HCT116 (cell line): Measurements from ENCODE around the gene LRRTM2. TPM values are rescaled to one million over a fixed set of nuclear protein-coding genes. Genes with fewer than 3 reads are reported as not detected.

Experiments
- ATAC-seq: fragments of 200-7000 bp; cut with Tn5 transposase; 2 replicates; pipeline ENCODE4 v1.9.1; 2020; ENCODE audit warnings: mild to moderate bottlenecking, moderate library complexity
- BruUV-seq: library from RNA; stranded (reverse); fragments of 400-500 nt; replicated peaks from 2 replicates; lab custom pipeline; 2021; lab: Mats Ljungman, UMichigan
- CTCF ChIA-PET: fragments of 300-600 bp; sonication (Branson Sonifier 250); formaldehyde crosslinking; loops from one replicate; lab custom pipeline; 2021; ENCODE audit warnings: antibody characterized with exemption; lab: Charles Lee
- POLR2A ChIA-PET: fragments of 300-600, 350-600 bp; sonication (Branson Sonifier 250); formaldehyde crosslinking; loops from one replicate; lab custom pipeline; 2021; ENCODE audit warnings: antibody characterized with exemption; lab: Charles Lee
- RAD21 ChIA-PET, 2 experiments: fragments of 300-600 bp; sonication (Branson Sonifier 250); formaldehyde crosslinking; loops; one replicate each; lab custom pipeline; 2023; ENCODE audit warnings: low total read pairs in 2 of 2; ENCODE audit not compliant: uncharacterized antibody in 2 of 2, unreplicated experiment in 2 of 2, low non-redundant PET in 1 of 2; lab: Charles Lee
- DNase-seq: peaks from one replicate; pipeline ENCODE4 v3.0.0-alpha.2; 2010; ENCODE audit warnings: low read depth, low spot score
- H2AFZ ChIP-seq: fragments of 200-600 bp; shearing (Covaris generic), sonication (generic); 2 replicates; pipeline ENCODE4 v1.6.1; 2017; ENCODE audit warnings: low read depth, mixed run types, mixed read lengths, antibody characterized with exemption, low read length; ENCODE audit not compliant: poor library complexity, severe bottlenecking
- H3K27ac ChIP-seq: 2 replicates; pipeline ENCODE4 v1.5.1; 2012; ENCODE audit warnings: low read depth, low read length
- H3K27me3 ChIP-seq: fragments of 200-600 bp; sonication (generic); 2 replicates; pipeline ENCODE4 v1.6.1; 2016; ENCODE audit warnings: mixed run types, low read length, mixed read lengths; ENCODE audit not compliant: insufficient read depth
- H3K36me3 ChIP-seq, 2 experiments: fragments of 200-500 bp in 1 of 2; fragments of 200-600 bp in 1 of 2; sonication (Bioruptor generic) in 1 of 2; sonication (generic) in 1 of 2; 2 replicates each; pipeline versions ENCODE4 v1.5.1 to v1.6.1; 2014 to 2016; ENCODE audit warnings: low read length in 2 of 2, inconsistent platforms in 1 of 2, mixed read lengths in 1 of 2, mixed run types in 1 of 2; ENCODE audit not compliant: insufficient read depth in 2 of 2, control insufficient read depth in 1 of 2
- H3K4me1 ChIP-seq, 2 experiments: fragments of 200-600 bp in 1 of 2; sonication (generic) in 1 of 2; 2 replicates each; pipeline versions ENCODE4 v1.5.1 to v1.6.1; 2012 to 2017; ENCODE audit warnings: low read length in 2 of 2, inconsistent platforms in 1 of 2, mild to moderate bottlenecking in 1 of 2, mixed read lengths in 1 of 2, mixed run types in 1 of 2, moderate library complexity in 1 of 2; ENCODE audit not compliant: insufficient read depth in 2 of 2, control insufficient read depth in 1 of 2
- H3K4me2 ChIP-seq: fragments of 200-600 bp; sonication (generic); 2 replicates; pipeline ENCODE4 v1.6.1; 2017; ENCODE audit warnings: mixed run types, low read length, mixed read lengths
- H3K4me3 ChIP-seq, 2 experiments: fragments of 200-600 bp in 1 of 2; sonication (generic) in 1 of 2; replicated peaks in 1 of 2; 2 replicates each; pipeline ENCODE4 v1.5.1; 2011 to 2016; ENCODE audit warnings: low read length in 2 of 2, control low read depth in 1 of 2, low read depth in 1 of 2, mild to moderate bottlenecking in 1 of 2, mixed read lengths in 1 of 2, mixed run types in 1 of 2
- H3K79me2 ChIP-seq: fragments of 200-600 bp; sonication (generic); 2 replicates; pipeline ENCODE4 v1.6.1; 2017; ENCODE audit warnings: mild to moderate bottlenecking, mixed run types, low read length, moderate library complexity, mixed read lengths; ENCODE audit not compliant: insufficient read depth
- H3K9ac ChIP-seq: fragments of 200-600 bp; sonication (generic); 2 replicates; pipeline ENCODE4 v1.6.1; 2016; ENCODE audit warnings: low read length, mixed read lengths
- H3K9me2 ChIP-seq: fragments of 200-600 bp; sonication (generic), shearing (Covaris generic); 2 replicates; pipeline ENCODE4 v1.6.1; 2017; ENCODE audit warnings: mixed run types, mild to moderate bottlenecking, moderate library complexity; ENCODE audit not compliant: insufficient read depth
- H3K9me3 ChIP-seq, 2 experiments: fragments of 200-500 bp in 1 of 2; fragments of 200-600 bp in 1 of 2; sonication (Bioruptor generic) in 1 of 2; sonication (generic) in 1 of 2; 2 replicates each; pipeline ENCODE4 v1.6.1; 2014 to 2017; ENCODE audit warnings: low read length in 2 of 2, mixed read lengths in 2 of 2, inconsistent platforms in 1 of 2, low read depth in 1 of 2, mild to moderate bottlenecking in 1 of 2, mixed run types in 1 of 2, moderate library complexity in 1 of 2; ENCODE audit not compliant: control insufficient read depth in 1 of 2, insufficient read depth in 1 of 2
- H4K20me1 ChIP-seq: fragments of 200-600 bp; sonication (generic), shearing (Covaris generic); 2 replicates; pipeline ENCODE4 v1.6.1; 2017; ENCODE audit warnings: mixed run types, mild to moderate bottlenecking, moderate library complexity; ENCODE audit not compliant: insufficient read depth
- CEBPB ChIP-seq: IDR thresholded peaks from 2 replicates; pipeline ENCODE4 v1.6.1; 2012; ENCODE audit warnings: low read depth
- CTCF ChIP-seq, 3 experiments: fragments of 200-600 bp in 1 of 3; sonication (generic) in 1 of 3; IDR thresholded peaks in 2 of 3; conservative IDR thresholded peaks in 1 of 3; 2 replicates each; pipeline ENCODE4 v1.5.1; 2012 to 2017; ENCODE audit warnings: low read depth in 2 of 3, low read length in 2 of 3, antibody characterized with exemption in 1 of 3, borderline replicate concordance in 1 of 3, control low read depth in 1 of 3, mild to moderate bottlenecking in 1 of 3, mixed read lengths in 1 of 3, mixed run types in 1 of 3, moderate library complexity in 1 of 3; ENCODE audit not compliant: insufficient read depth in 1 of 3
- ELF1 ChIP-seq: IDR thresholded peaks from 2 replicates; pipeline ENCODE4 v1.6.1; 2012; ENCODE audit warnings: low read depth, borderline replicate concordance
- FOSL1 ChIP-seq: IDR thresholded peaks from 2 replicates; pipeline ENCODE4 v1.6.1; 2012; ENCODE audit warnings: low read depth
- JUND ChIP-seq: IDR thresholded peaks from 2 replicates; pipeline ENCODE4 v1.6.1; 2012
- POLR2A ChIP-seq: IDR thresholded peaks from 2 replicates; pipeline ENCODE4 v1.7.0; 2011; ENCODE audit warnings: borderline replicate concordance; ENCODE audit not compliant: insufficient read depth, insufficient read length; ENCODE audit errors: extremely low read depth
- POLR2AphosphoS5 ChIP-seq: IDR thresholded peaks from 2 replicates; pipeline ENCODE4 v1.6.1; 2011; ENCODE audit warnings: mild to moderate bottlenecking, low read depth, low read length, moderate library complexity
- RAD21 ChIP-seq: IDR thresholded peaks from 2 replicates; pipeline ENCODE4 v1.6.1; 2012; ENCODE audit warnings: low read depth, mild to moderate bottlenecking
- REST ChIP-seq: IDR thresholded peaks from 2 replicates; pipeline ENCODE4 v1.6.1; 2012; ENCODE audit warnings: low read depth
- SP1 ChIP-seq: IDR thresholded peaks from 2 replicates; pipeline ENCODE4 v1.6.1; 2012; ENCODE audit warnings: low read depth
- SRF ChIP-seq: IDR thresholded peaks from 2 replicates; pipeline ENCODE4 v1.6.1; 2012; ENCODE audit warnings: low read depth
- TCF7L2 ChIP-seq: IDR thresholded peaks from 2 replicates; pipeline ENCODE4 v1.7.0; 2011; ENCODE audit warnings: borderline replicate concordance, inconsistent platforms; ENCODE audit not compliant: insufficient read depth, insufficient read length; ENCODE audit errors: extremely low read depth
- ZFX ChIP-seq: fragments of 450-650 bp; IDR thresholded peaks from 2 replicates; pipeline ENCODE4 v1.6.1; 2017
- ZNF274 ChIP-seq: fragments of 200-500 bp; sonication (Bioruptor generic); IDR thresholded peaks from 2 replicates; pipeline ENCODE4 v1.6.1; 2014; ENCODE audit warnings: mild to moderate bottlenecking, low read depth, low read length, inconsistent platforms
- intact Hi-C: fragments of 100-400 bp; cut with micrococcal nuclease; formaldehyde crosslinking; loops from 2 replicates; pipeline ENCODE4 v1.10.0; 2022
- total RNA-seq: library from RNA; stranded (reverse); gene quantifications from one replicate; pipeline ENCODE4 v1.2.1, GENCODE V29; 2021; ENCODE audit not compliant: unreplicated experiment
- TF ChIP-seq, protein P1 (sequence below): IDR thresholded peaks from 2 replicates; pipeline ENCODE4 v1.6.1; 2011; ENCODE audit warnings: mild to moderate bottlenecking, low read length, moderate library complexity; ENCODE audit not compliant: insufficient replicate concordance; ENCODE audit errors: extremely low read depth
- TF ChIP-seq, protein P2 (sequence below): IDR thresholded peaks from 2 replicates; pipeline ENCODE4 v1.6.1; 2012
- TF ChIP-seq, protein P3 (sequence below): IDR thresholded peaks from 2 replicates; pipeline ENCODE4 v1.6.1; 2012

Gene LRRTM2
- total RNA-seq, 1 experiment from 2014 or later = not detected

GRCh38 chr5:138841531-138841930 lies 33.6 kb downstream of the LRRTM2 start:
- Histone ChIP-seq H3K4me1 (no peaks in the 10 kb centered on the region), H3K27ac (no peak overlapping the region), H3K4me2 (no peak overlapping the region), H3K9ac (no peak overlapping the region), H3K9me2 (no peaks in the 10 kb centered on the region), H3K9me3 (no peaks in the 10 kb centered on the region), H3K27me3 (no peaks in the 10 kb centered on the region), H3K4me3 (no peak overlapping the region), H2AFZ (no peak overlapping the region), H3K79me2 (peaks cover 93% of the 10 kb centered on the region), H3K36me3 (no peaks in the 10 kb centered on the region), H4K20me1 (0 out of 2 replicates have a peak, but pooled peaks cover 8% of the 10 kb centered on the region)
- CTCF ChIA-PET = no interaction called here
- POLR2A ChIA-PET = no interaction called here
- RAD21 ChIA-PET = no interaction called here
- intact Hi-C loops = no loop called here
- DNase-seq (no peak), ATAC-seq (no peak)
- no peak for TF ChIP-seq CTCF (IDR thresholded peaks at IDR 0.05 in 2 of 3, conservative IDR thresholded peaks at IDR 0.05 in 1 of 3; ENCODE audit: borderline replicate concordance in 1 of 3, insufficient read depth in 1 of 3, low read depth in 2 of 3, low read length in 2 of 3)
- TF ChIP-seq, protein P1, sequence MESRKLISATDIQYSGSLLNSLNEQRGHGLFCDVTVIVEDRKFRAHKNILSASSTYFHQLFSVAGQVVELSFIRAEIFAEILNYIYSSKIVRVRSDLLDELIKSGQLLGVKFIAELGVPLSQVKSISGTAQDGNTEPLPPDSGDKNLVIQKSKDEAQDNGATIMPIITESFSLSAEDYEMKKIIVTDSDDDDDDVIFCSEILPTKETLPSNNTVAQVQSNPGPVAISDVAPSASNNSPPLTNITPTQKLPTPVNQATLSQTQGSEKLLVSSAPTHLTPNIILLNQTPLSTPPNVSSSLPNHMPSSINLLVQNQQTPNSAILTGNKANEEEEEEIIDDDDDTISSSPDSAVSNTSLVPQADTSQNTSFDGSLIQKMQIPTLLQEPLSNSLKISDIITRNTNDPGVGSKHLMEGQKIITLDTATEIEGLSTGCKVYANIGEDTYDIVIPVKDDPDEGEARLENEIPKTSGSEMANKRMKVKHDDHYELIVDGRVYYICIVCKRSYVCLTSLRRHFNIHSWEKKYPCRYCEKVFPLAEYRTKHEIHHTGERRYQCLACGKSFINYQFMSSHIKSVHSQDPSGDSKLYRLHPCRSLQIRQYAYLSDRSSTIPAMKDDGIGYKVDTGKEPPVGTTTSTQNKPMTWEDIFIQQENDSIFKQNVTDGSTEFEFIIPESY = no peak
- TF ChIP-seq CEBPB = no peak
- TF ChIP-seq POLR2A = no peak
- no peak for TF ChIP-seq ZNF274
- TF ChIP-seq ELF1 = no peak
- TF ChIP-seq RAD21 = no peak
- TF ChIP-seq, protein P2, sequence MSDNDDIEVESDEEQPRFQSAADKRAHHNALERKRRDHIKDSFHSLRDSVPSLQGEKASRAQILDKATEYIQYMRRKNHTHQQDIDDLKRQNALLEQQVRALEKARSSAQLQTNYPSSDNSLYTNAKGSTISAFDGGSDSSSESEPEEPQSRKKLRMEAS = no peak
- no peak for TF ChIP-seq ZFX
- no peak for TF ChIP-seq JUND
- TF ChIP-seq SP1 = no peak
- no peak for TF ChIP-seq REST
- no peak for TF ChIP-seq POLR2AphosphoS5
- no peak for TF ChIP-seq FOSL1
- TF ChIP-seq SRF = no peak
- TF ChIP-seq, protein P3, sequence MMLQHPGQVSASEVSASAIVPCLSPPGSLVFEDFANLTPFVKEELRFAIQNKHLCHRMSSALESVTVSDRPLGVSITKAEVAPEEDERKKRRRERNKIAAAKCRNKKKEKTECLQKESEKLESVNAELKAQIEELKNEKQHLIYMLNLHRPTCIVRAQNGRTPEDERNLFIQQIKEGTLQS = no peak
- TF ChIP-seq TCF7L2 = no peak
- no TSS peak for BruUV-seq
